GM19240 (cell line): ENCODE measurements around the gene NRIP3.

Experiments used
- DNase-seq: peaks from one replicate; pipeline ENCODE4 v3.0.0; 2011; ENCODE audit warnings: low spot score; ENCODE audit not compliant: insufficient read length

Gene NRIP3

GRCh38 chr11:8932564-8933180, 71.1 kb downstream of the NRIP3 start, which contains the start of gene C11orf16:
Gene C11orf16 (minus strand): TSS chr11:8932947. CDS start chr11:8932308, 639 bp downstream.
- DNase-seq: no peak
